Measurements from ENCODE around the gene PCSK5. TPM values are rescaled to one million over a fixed set of nuclear protein-coding genes. Genes with fewer than 3 reads are reported as not detected.

PCSK5 gene
- total and polyA plus RNA-seq, 2 of the 8 experiments (the other 6 are each of a cell fraction or from before 2014, with no cell fraction given) = 5.5 to 10.7 TPM

DNA sequence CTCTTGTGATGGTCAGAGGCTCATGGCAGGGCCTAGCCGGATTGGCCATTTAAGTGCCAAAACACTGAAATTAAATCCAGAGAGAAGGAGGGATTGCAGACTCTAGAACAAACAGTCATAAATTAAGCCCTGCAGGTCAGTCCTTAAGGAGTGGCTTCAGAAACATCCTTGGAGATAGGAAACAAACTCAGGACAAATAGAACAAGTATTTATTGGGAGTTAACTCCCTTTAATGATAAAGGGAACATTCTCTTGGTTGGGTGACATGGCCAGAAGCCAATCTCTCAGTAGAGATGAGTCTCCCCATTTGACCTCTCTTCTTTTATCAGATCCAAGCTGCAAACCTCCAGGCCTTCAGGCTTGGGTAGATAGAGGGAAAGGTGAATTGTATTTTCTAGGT, 17.4 kb downstream of the PCSK5 start (continued):
- TF ChIP-seq, protein P1, sequence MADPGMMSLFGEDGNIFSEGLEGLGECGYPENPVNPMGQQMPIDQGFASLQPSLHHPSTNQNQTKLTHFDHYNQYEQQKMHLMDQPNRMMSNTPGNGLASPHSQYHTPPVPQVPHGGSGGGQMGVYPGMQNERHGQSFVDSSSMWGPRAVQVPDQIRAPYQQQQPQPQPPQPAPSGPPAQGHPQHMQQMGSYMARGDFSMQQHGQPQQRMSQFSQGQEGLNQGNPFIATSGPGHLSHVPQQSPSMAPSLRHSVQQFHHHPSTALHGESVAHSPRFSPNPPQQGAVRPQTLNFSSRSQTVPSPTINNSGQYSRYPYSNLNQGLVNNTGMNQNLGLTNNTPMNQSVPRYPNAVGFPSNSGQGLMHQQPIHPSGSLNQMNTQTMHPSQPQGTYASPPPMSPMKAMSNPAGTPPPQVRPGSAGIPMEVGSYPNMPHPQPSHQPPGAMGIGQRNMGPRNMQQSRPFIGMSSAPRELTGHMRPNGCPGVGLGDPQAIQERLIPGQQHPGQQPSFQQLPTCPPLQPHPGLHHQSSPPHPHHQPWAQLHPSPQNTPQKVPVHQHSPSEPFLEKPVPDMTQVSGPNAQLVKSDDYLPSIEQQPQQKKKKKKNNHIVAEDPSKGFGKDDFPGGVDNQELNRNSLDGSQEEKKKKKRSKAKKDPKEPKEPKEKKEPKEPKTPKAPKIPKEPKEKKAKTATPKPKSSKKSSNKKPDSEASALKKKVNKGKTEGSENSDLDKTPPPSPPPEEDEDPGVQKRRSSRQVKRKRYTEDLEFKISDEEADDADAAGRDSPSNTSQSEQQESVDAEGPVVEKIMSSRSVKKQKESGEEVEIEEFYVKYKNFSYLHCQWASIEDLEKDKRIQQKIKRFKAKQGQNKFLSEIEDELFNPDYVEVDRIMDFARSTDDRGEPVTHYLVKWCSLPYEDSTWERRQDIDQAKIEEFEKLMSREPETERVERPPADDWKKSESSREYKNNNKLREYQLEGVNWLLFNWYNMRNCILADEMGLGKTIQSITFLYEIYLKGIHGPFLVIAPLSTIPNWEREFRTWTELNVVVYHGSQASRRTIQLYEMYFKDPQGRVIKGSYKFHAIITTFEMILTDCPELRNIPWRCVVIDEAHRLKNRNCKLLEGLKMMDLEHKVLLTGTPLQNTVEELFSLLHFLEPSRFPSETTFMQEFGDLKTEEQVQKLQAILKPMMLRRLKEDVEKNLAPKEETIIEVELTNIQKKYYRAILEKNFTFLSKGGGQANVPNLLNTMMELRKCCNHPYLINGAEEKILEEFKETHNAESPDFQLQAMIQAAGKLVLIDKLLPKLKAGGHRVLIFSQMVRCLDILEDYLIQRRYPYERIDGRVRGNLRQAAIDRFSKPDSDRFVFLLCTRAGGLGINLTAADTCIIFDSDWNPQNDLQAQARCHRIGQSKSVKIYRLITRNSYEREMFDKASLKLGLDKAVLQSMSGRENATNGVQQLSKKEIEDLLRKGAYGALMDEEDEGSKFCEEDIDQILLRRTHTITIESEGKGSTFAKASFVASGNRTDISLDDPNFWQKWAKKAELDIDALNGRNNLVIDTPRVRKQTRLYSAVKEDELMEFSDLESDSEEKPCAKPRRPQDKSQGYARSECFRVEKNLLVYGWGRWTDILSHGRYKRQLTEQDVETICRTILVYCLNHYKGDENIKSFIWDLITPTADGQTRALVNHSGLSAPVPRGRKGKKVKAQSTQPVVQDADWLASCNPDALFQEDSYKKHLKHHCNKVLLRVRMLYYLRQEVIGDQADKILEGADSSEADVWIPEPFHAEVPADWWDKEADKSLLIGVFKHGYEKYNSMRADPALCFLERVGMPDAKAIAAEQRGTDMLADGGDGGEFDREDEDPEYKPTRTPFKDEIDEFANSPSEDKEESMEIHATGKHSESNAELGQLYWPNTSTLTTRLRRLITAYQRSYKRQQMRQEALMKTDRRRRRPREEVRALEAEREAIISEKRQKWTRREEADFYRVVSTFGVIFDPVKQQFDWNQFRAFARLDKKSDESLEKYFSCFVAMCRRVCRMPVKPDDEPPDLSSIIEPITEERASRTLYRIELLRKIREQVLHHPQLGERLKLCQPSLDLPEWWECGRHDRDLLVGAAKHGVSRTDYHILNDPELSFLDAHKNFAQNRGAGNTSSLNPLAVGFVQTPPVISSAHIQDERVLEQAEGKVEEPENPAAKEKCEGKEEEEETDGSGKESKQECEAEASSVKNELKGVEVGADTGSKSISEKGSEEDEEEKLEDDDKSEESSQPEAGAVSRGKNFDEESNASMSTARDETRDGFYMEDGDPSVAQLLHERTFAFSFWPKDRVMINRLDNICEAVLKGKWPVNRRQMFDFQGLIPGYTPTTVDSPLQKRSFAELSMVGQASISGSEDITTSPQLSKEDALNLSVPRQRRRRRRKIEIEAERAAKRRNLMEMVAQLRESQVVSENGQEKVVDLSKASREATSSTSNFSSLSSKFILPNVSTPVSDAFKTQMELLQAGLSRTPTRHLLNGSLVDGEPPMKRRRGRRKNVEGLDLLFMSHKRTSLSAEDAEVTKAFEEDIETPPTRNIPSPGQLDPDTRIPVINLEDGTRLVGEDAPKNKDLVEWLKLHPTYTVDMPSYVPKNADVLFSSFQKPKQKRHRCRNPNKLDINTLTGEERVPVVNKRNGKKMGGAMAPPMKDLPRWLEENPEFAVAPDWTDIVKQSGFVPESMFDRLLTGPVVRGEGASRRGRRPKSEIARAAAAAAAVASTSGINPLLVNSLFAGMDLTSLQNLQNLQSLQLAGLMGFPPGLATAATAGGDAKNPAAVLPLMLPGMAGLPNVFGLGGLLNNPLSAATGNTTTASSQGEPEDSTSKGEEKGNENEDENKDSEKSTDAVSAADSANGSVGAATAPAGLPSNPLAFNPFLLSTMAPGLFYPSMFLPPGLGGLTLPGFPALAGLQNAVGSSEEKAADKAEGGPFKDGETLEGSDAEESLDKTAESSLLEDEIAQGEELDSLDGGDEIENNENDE (IDR thresholded peaks at IDR 0.05; ENCODE audit: insufficient replicate concordance, low read length) = no peak
- TF ChIP-seq SIX5 (IDR thresholded peaks at IDR 0.05; ENCODE audit: low read depth, low read length) = no peak
- no peak for TF ChIP-seq TAF7 (optimal IDR thresholded peaks at IDR 0.05; ENCODE audit: borderline replicate concordance, low read depth, low read length)
- no peak for TF ChIP-seq SUZ12 (IDR thresholded peaks at IDR 0.05; ENCODE audit: low read length)
- TF ChIP-seq CHD1 (IDR thresholded peaks at IDR 0.05; ENCODE audit: low read depth, low read length) = no peak
